HG03175 (cell line): ENCODE measurements around the gene MAML1.

ENCODE experiments used
- ATAC-seq: cut with Tn5 transposase; IDR thresholded peaks from one replicate; pipeline ENCODE4 v1.9.1; 2021; ENCODE audit warnings: mild to moderate bottlenecking, moderate library complexity; ENCODE audit not compliant: unreplicated experiment

Gene MAML1

DNA sequence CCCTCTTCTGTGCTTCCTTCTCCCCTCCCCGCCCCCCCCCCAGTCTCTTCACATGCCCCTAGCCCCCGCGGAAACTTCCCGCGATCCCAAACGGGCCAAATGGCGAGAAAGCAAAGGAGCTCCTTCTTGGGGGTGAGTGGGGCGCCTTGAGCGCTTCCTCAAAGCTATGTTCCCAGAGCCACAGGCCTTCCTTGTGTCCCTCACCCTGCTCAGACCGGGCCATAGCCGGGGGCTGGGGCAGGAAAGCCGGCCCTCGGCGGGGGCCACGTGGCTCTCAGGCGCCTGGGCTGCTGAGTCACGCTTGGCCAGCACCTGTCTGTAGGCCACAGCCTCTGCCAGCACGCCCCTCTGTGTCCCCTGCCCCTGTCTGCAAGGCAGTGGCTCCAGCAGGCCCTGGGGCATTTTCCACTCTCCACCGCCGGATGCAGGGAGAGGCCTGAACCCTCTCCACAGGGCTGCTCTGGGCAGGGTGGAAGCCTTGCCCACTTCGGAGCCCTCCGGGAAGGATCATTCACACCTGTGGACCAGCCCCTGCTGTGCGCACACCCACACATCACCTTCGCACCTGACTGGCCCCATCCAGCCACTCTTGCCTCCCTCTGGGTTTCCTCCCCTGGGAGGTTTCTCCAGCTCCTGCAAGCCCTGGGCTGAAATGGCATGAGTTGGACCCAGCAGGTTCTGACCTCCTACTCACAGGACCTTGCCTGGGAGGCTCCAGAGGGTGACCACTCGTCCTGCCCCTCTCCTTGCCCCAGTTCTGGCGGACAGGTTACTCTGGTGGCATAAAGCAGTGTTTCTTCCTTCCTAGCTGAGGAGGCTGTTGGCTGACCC is 86.9 kb downstream of the MAML1 start:
- ATAC-seq, result peak; percentile 22

DNA sequence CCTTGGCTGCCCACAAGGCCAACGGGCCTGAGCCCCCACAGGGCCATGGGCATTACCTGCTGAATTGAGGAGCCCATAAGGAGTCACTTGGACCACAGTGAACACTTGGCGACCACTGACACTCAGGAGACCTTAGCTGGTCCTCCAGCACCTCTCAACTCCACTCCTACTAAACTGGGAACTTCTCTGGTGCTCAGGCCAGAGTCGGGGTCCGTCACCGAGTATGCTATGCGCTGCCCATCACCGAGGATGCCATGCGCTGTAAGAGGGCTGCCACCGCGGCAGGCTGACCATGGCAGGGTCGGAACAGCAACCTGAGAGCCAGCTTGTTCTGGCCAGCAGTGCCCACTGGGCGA is 87.5 kb downstream of the MAML1 start:
- ATAC-seq, result no peak

DNA sequence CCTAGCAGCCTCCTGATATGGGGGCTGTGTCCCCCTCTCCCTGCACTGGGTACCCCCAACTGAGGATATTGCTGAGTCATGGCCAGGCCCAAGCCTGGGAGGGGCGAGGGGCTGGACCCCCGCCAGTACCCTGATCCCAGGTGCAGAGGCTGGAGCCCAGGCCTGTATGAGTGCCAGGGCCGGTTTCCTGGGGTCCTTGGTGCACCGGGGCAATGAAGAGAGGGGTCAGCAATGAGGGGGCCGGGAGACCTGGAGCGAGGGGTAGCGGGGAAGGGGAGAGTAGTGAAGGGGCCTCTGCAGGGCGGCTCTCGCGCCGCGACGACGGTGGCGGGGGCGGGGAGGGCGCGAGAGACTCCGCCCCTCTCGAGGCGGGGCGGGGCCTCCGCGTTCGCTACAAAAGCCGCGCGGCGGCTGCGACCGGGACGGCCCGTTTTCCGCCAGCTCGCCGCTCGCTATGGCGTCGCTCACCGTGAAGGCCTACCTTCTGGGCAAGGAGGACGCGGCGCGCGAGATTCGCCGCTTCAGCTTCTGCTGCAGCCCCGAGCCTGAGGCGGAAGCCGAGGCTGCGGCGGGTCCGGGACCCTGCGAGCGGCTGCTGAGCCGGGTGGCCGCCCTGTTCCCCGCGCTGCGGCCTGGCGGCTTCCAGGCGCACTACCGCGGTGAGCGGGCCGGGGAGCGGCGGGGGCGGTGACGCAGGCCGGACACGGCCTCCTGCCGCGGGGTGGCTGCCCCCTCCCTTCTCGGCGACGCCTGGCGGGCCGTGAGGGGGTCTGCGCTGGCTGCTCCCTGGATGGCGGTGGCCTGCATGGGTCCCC is 88.1 kb downstream of the MAML1 start, which contains the start of gene SQSTM1:
Gene SQSTM1, plus strand, starts transcription at position 423 of the 815 bp plus-strand sequence. Its CDS starts 32 bp downstream, at position 455.
- ATAC-seq, result peak; percentile 37

DNA sequence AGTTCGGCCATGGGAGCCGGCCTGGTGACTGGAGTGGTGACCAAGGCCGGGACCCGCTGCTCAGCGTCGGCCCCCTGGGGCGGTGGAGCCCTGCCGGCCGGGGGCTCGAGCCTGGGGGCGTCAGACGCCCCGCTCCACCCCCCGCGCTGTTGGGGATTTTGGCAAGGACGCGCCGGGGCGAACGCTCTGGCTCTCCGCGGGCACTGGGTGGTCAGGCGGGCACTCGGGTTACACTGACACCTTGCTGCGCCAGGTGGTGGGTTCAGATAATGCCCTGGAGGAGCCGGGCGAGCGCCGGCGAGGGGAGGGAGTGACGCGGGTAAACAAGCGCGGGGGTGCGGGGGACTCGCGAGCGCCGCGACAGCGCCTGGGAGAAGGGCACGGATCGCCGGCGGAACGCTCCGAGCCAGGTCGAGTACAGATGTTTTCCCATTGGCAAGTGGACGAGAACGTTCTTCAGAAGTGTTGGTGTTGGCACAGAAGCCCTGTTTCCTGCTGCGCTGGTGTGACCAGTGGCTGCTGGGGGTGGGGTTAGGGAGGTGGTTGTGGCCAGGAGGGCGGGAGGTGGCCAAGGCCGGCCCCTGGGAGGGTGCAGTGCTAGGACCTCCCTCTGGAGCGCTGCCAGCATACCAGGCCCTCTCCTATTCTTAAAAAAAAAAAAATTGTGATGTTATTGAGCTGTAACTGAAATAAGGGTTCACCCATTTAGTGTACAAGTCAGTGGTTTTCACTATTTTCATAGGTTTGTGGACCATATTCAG is 88.9 kb downstream of the MAML1 start:
- ATAC-seq, result peak; percentile 52

DNA sequence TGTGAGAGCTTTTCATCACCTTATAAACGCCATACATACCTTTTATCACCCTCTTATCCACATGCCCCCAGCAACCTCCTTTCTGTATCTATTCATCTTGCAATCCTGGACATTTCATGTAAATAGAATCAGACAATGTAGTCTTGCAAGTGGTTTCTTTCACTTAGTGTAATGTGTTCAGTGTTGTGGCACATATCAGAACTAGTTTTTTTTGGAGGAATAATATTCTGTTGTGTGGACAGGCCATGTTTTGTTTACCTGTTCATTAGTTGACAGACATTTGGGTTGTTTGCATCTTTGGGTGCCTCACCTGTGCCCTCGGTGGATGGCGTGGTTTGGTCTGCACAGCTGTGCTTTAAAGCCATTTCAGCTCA is 89.4 kb downstream of the MAML1 start:
- ATAC-seq, result no peak

DNA sequence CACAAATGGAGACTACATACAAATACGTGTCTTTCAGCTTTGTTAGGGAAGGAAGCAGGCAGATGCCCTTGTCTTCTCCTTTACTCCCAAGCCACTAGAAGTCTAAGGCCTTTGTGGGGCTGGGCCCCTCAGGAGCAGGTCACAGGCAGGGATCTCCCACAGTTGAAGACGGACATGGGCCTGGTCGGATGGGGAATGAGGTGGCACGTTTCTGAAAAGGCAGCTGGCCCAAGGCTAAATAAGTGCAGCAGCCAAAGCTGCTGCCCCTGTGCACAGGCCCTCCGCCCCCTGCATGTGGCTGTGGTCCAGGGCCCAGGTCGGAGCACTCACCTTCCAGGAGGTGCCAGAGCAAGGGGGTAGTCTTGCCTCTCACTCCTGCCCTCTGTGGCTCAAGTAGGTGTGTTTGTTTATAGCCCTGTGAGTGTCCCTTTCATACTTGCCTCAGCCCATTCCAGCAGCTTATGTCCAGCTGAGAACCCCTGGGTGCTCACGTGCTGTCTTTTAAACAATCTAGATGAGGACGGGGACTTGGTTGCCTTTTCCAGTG is 89.9 kb downstream of the MAML1 start:
- no peak for ATAC-seq

DNA sequence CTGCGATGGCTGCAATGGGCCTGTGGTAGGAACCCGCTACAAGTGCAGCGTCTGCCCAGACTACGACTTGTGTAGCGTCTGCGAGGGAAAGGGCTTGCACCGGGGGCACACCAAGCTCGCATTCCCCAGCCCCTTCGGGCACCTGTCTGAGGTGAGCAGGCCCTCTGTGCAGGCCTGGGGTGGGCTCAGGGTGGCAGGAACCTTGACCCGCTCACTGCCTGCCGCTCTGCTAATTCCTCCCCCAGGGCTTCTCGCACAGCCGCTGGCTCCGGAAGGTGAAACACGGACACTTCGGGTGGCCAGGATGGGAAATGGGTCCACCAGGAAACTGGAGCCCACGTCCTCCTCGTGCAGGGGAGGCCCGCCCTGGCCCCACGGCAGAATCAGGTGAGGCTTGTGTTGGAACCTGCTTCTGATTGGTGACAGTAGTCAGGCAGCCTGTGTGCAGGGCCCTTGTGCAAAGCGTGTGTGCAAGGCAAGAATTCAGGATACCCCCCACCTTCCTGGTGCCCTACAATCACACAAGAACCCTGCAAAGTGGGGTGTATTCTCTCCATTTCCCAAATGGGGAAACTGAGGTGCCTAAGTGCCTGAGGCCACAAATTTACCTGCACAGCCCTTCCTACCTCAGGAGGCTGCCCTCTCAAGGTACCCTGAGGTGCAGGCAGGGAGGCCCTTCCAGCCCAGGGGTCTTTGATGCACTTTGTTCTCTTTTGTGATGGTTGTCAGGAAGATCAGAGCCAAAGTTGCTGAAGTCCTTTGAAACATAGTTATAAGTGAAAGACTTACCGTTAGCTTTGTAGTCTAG is 91.5 kb downstream of the MAML1 start:
- ATAC-seq, result no peak

DNA sequence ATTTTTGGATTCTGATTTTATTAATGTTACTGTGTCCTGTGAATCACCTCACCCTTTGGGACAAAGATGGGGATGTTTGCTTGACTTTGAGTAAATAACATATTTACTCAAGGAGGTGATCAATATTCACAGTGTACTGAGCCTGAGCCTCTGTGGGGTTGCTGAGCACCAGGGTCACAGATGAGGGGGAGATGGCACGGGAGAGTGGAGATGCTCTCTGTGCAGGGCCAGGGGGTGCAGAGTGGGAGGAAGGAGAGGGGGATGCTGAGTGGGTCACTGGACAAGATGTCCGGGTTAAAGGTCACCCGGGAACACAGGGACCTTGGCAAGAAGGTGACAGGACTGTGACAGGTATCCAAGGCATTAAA is 92.1 kb downstream of the MAML1 start:
- ATAC-seq, result no peak

DNA sequence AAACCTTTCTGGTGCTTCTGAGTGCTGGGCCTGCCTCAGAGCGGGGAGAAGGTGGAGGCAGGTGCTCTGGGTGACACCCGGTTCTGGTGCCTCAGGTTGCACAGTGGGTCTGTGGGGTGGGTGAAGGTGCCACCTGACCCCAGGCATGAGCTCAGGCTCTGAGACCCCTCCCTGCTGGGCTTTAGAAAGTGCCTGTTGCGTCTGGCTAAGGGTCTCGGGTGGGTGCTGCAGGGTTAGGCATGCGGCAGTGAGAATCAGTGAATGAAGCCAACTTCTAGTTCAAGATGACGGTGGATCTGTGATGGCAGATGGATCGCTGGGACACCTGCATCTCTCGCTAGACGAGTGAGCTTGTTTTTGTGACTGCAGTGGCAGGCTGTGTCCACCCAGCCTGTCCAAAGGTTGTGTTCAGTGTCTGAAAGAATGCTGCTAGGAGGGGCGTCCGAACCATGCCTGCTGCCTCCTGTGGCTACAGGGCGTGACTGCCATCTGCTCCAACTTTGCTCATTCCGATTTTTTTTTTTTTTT is 93.1 kb downstream of the MAML1 start:
- ATAC-seq, result no peak
